H1 (cell line): Measurements from ENCODE around the gene NFATC1. TPM values are rescaled to one million over a fixed set of nuclear protein-coding genes. Genes with fewer than 3 reads are reported as not detected.

Experiments used
- CTCF ChIA-PET: fragments of 300-600 bp; sonication (Branson Sonifier 250); formaldehyde crosslinking; loops from one replicate; lab custom pipeline; 2021; ENCODE audit not compliant: partially characterized antibody; lab: Charles Lee
- POLR2A ChIA-PET: fragments of 300-600 bp; sonication (Branson Sonifier 250); formaldehyde crosslinking; loops from one replicate; lab custom pipeline; 2021; ENCODE audit warnings: inconsistent platforms; ENCODE audit not compliant: partially characterized antibody; lab: Charles Lee
- DNase-seq, 2 experiments: peaks; one replicate each; pipeline versions ENCODE4 v3.0.0 to v3.0.0-alpha.2; 2010 to 2022; ENCODE audit warnings: low spot score in 2 of 2, low read depth in 1 of 2, mixed read lengths in 1 of 2
- FAIRE-seq: peaks from 2 replicates; lab custom pipeline; 2011; peaks lifted over from hg19 to GRCh38; lab: Jason Lieb, UNC
- H2AFZ ChIP-seq: 2 replicates; pipeline ENCODE4 v1.8.1; 2012; ENCODE audit warnings: low read length, inconsistent platforms
- H2AK5ac ChIP-seq: 2 replicates; pipeline ENCODE4 v1.6.1; 2013; ENCODE audit warnings: low read depth, low read length
- H2BK120ac ChIP-seq: replicated peaks from 2 replicates; pipeline ENCODE3; 2013; ENCODE audit warnings: low read depth, low read length, inconsistent platforms
- H2BK12ac ChIP-seq: 2 replicates; pipeline ENCODE4 v1.6.1; 2013; ENCODE audit warnings: low read depth, low read length
- H2BK15ac ChIP-seq: 2 replicates; pipeline ENCODE4 v1.6.1; 2013; ENCODE audit warnings: low read length
- H2BK20ac ChIP-seq: 2 replicates; pipeline ENCODE4 v1.6.1; 2013; ENCODE audit warnings: low read length
- H2BK5ac ChIP-seq: 2 replicates; pipeline ENCODE4 v1.6.1; 2013; ENCODE audit warnings: low read depth, low read length
- H3K14ac ChIP-seq: 2 replicates; pipeline ENCODE4 v1.6.1; 2013; ENCODE audit warnings: inconsistent platforms; ENCODE audit not compliant: insufficient read length
- H3K18ac ChIP-seq: 2 replicates; pipeline ENCODE4 v1.6.1; 2013; ENCODE audit warnings: low read length; ENCODE audit errors: extremely low read depth
- H3K23ac ChIP-seq: 2 replicates; pipeline ENCODE4 v1.6.1; 2013; ENCODE audit warnings: inconsistent platforms; ENCODE audit not compliant: insufficient read length
- H3K23me2 ChIP-seq: 2 replicates; pipeline ENCODE4 v1.6.1; 2013; ENCODE audit warnings: low read depth, low read length
- H3K27ac ChIP-seq: 2 replicates; pipeline ENCODE4 v1.6.1; 2011; ENCODE audit warnings: low read depth, low read length, inconsistent platforms
- H3K27me3 ChIP-seq, 4 experiments: replicated peaks in 1 of 4; 1 replicate in 1 of 4; 2 replicates in 3 of 4; pipeline versions ENCODE4 v1.6.1 to v1.8.1; 2011 to 2013; ENCODE audit warnings: low read length in 3 of 4, mild to moderate bottlenecking in 3 of 4, inconsistent platforms in 2 of 4, mixed read lengths in 2 of 4, moderate library complexity in 1 of 4; ENCODE audit not compliant: control insufficient read depth in 3 of 4, insufficient read depth in 3 of 4; ENCODE audit errors: extremely low read depth in 1 of 4
- H3K36me3 ChIP-seq, 4 experiments: 2 replicates each; pipeline versions ENCODE4 v1.6.1 to v1.8.1; 2011 to 2013; ENCODE audit warnings: mild to moderate bottlenecking in 4 of 4, low read length in 3 of 4, moderate library complexity in 2 of 4, control low read depth in 1 of 4, inconsistent platforms in 1 of 4; ENCODE audit not compliant: insufficient read depth in 4 of 4, control insufficient read depth in 2 of 4
- H3K4ac ChIP-seq: replicated peaks from 2 replicates; pipeline ENCODE3; 2013; ENCODE audit warnings: low read length, low read depth, mixed read lengths, inconsistent platforms; ENCODE audit not compliant: insufficient read length
- H3K4me1 ChIP-seq, 4 experiments: replicated peaks in 1 of 4; 1 replicate in 1 of 4; 2 replicates in 3 of 4; pipeline versions ENCODE4 v1.6.1 to v1.8.1; 2011 to 2013; ENCODE audit warnings: low read length in 3 of 4, inconsistent platforms in 2 of 4, mixed read lengths in 1 of 4; ENCODE audit not compliant: insufficient read depth in 4 of 4, control insufficient read depth in 3 of 4
- H3K4me2 ChIP-seq, 2 experiments: 2 replicates each; pipeline versions ENCODE4 v1.6.1 to v1.8.1; 2011 to 2013; ENCODE audit warnings: low read depth in 2 of 2, low read length in 2 of 2, control low read depth in 1 of 2, inconsistent platforms in 1 of 2, mild to moderate bottlenecking in 1 of 2; ENCODE audit not compliant: insufficient read depth in 1 of 2
- H3K4me3 ChIP-seq, 4 experiments: fragments of 200-600, 300-600 bp in 1 of 4; sonication (generic), shearing (Covaris generic), sonication (Bioruptor Twin) in 1 of 4; 2 replicates each; pipeline versions ENCODE4 v1.5.1 to v1.8.1; 2011 to 2016; ENCODE audit warnings: low read length in 4 of 4, low read depth in 3 of 4, control low read depth in 2 of 4, inconsistent platforms in 2 of 4, mild to moderate bottlenecking in 2 of 4, mixed read lengths in 1 of 4, moderate library complexity in 1 of 4; ENCODE audit not compliant: insufficient read depth in 2 of 4; ENCODE audit errors: extremely low read depth in 1 of 4
- H3K56ac ChIP-seq: replicated peaks from 2 replicates; pipeline ENCODE3; 2013; ENCODE audit warnings: low read depth, mild to moderate bottlenecking, mixed read lengths, low read length, inconsistent platforms; ENCODE audit not compliant: insufficient read length
- H3K79me1 ChIP-seq: 2 replicates; pipeline ENCODE4 v1.6.1; 2013; ENCODE audit warnings: low read depth, low read length, control low read depth
- H3K79me2 ChIP-seq, 2 experiments: 2 replicates each; pipeline versions ENCODE4 v1.6.1 to v1.8.1; 2012 to 2013; ENCODE audit warnings: low read length in 2 of 2, mild to moderate bottlenecking in 2 of 2, inconsistent platforms in 1 of 2; ENCODE audit not compliant: insufficient read depth in 2 of 2, control insufficient read depth in 1 of 2
- H3K9ac ChIP-seq, 4 experiments: replicated peaks in 1 of 4; 1 replicate in 1 of 4; 2 replicates in 3 of 4; pipeline versions ENCODE4 v1.6.1 to v1.8.1; 2011 to 2013; ENCODE audit warnings: low read depth in 3 of 4, low read length in 3 of 4, control low read depth in 2 of 4, mild to moderate bottlenecking in 2 of 4, moderate library complexity in 2 of 4, inconsistent platforms in 1 of 4; ENCODE audit errors: extremely low read depth in 1 of 4
- H3K9me3 ChIP-seq, 2 experiments: 2 replicates each; pipeline versions ENCODE4 v1.6.1 to v1.8.1; 2012 to 2013; ENCODE audit warnings: mild to moderate bottlenecking in 2 of 2, moderate library complexity in 2 of 2, control low read depth in 1 of 2, inconsistent platforms in 1 of 2, low read depth in 1 of 2, low read length in 1 of 2, mixed read lengths in 1 of 2; ENCODE audit not compliant: insufficient read depth in 2 of 2
- H4K20me1 ChIP-seq, 2 experiments: replicated peaks in 1 of 2; 2 replicates each; pipeline versions ENCODE3 to v1.8.1; 2011 to 2013; ENCODE audit warnings: inconsistent platforms in 2 of 2, low read length in 2 of 2, mild to moderate bottlenecking in 1 of 2; ENCODE audit not compliant: insufficient read depth in 2 of 2, control insufficient read depth in 1 of 2
- H4K5ac ChIP-seq: 2 replicates; pipeline ENCODE4 v1.6.1; 2013; ENCODE audit warnings: low read length, low read depth, mixed read lengths, inconsistent platforms; ENCODE audit not compliant: insufficient read length
- H4K8ac ChIP-seq: 2 replicates; pipeline ENCODE4 v1.8.0; 2013; ENCODE audit warnings: mild to moderate bottlenecking, moderate library complexity, low read length, inconsistent platforms; ENCODE audit not compliant: insufficient read depth; ENCODE audit errors: extremely low read depth
- H4K91ac ChIP-seq: replicated peaks from 2 replicates; pipeline ENCODE3; 2013; ENCODE audit warnings: low read length, mixed read lengths, inconsistent platforms; ENCODE audit not compliant: insufficient read length
- ASH2L ChIP-seq: fragments of 200-600, 300-600 bp; sonication (generic); IDR thresholded peaks from one replicate; pipeline ENCODE4 v1.7.1; 2017; ENCODE audit warnings: low read length
- HDAC2 ChIP-seq, 2 experiments: fragments of 300-600 bp in 1 of 2; sonication (generic) in 1 of 2; IDR thresholded peaks; 2 replicates each; pipeline ENCODE4 v1.6.1; 2011 to 2012; ENCODE audit warnings: low read depth in 2 of 2, low read length in 2 of 2, mild to moderate bottlenecking in 2 of 2, moderate library complexity in 2 of 2, borderline replicate concordance in 1 of 2, inconsistent platforms in 1 of 2
- KDM5A ChIP-seq: fragments of 200-600 bp; IDR thresholded peaks from 2 replicates; pipeline ENCODE4 v1.7.1; 2012; ENCODE audit warnings: mild to moderate bottlenecking, low read length, inconsistent platforms, mixed read lengths
- PHF8 ChIP-seq: fragments of 200-600 bp; sonication (generic); conservative IDR thresholded peaks from 2 replicates; pipeline ENCODE4 v1.7.1; 2012; ENCODE audit warnings: low read depth, mild to moderate bottlenecking, inconsistent platforms, low read length, moderate library complexity
- RAD21 ChIP-seq, 2 experiments: IDR thresholded peaks in 1 of 2; conservative IDR thresholded peaks in 1 of 2; 2 replicates each; pipeline ENCODE4 v1.6.1; 2011; ENCODE audit warnings: low read depth in 2 of 2, low read length in 2 of 2, improper control_type of control experiment in 1 of 2, inconsistent platforms in 1 of 2, mild to moderate bottlenecking in 1 of 2, moderate library complexity in 1 of 2
- RNF2 ChIP-seq: fragments of 200-900, 300-1000 bp; sonication (generic); IDR thresholded peaks from 2 replicates; pipeline ENCODE4 v1.7.1; 2016; ENCODE audit warnings: borderline replicate concordance, low read depth, mild to moderate bottlenecking, antibody characterized with exemption, low read length; ENCODE audit not compliant: poor library complexity, severe bottlenecking; ENCODE audit errors: missing control alignments
- SIX5 ChIP-seq: IDR thresholded peaks from 2 replicates; pipeline ENCODE4 v1.6.1; 2011; ENCODE audit warnings: mild to moderate bottlenecking, low read depth, low read length
- SP4 ChIP-seq: IDR thresholded peaks from 2 replicates; pipeline ENCODE4 v1.6.1; 2012; ENCODE audit warnings: low read length, inconsistent platforms
- TCF12 ChIP-seq: IDR thresholded peaks from 2 replicates; pipeline ENCODE4 v1.6.1; 2011; ENCODE audit warnings: low read depth, mild to moderate bottlenecking, low read length
- WGBS, 2 experiments: shearing (Covaris generic) in 1 of 2; methylation state at CpG; one replicate each; pipeline versions ENCODE4 v1.1.6 to v1.1.7; 2013 to 2015; ENCODE audit warnings: low lambda C conversion rate in 2 of 2, mixed read lengths in 2 of 2, inconsistent platforms in 1 of 2, low coverage in 1 of 2, missing lambda C conversion rate in 1 of 2; ENCODE audit not compliant: insufficient replicate concordance in 2 of 2, insufficient coverage in 1 of 2, insufficient read length in 1 of 2; ENCODE audit errors: extremely low coverage in 1 of 2, missing lambda C conversion rate in 1 of 2; 5-methylcytosine and 5-hydroxymethylcytosine counted together
- polyA plus RNA-seq, 7 experiments: library from polyadenylated mRNA; depleted of rRNA in 3 of 7; stranded (reverse) in 5 of 7; unstranded in 2 of 7; fragments of >200 nt in 5 of 7; fragments of 200-250 nt in 2 of 7; gene quantifications; 1 replicate in 5 of 7; 2 replicates in 1 of 7; 4 replicates in 1 of 7; pipeline versions ENCODE4 v1.2.1 to v1.2.3, GENCODE V29; 2011 to 2013; ENCODE audit warnings: missing spikeins in 2 of 7, mixed read lengths in 2 of 7
- total RNA-seq: library from RNA; stranded (reverse); fragmentation: NEBNext Ultra II Directional; extraction: Animal tissue kit (Norgen Biotek cat#: 25700); gene quantifications from 2 replicates; pipeline ENCODE4 v1.2.1, GENCODE V29; 2021

NFATC1 gene
- total and polyA plus RNA-seq, 2 of the 8 experiments (the other 6 are each of a cell fraction or from before 2014, with no cell fraction given) = 2.0 to 6.6 TPM

- H4K20me1 ChIP-seq = no peaks in the 10 kb centered on the region
- TF ChIP-seq SP4 = no peak
- TF ChIP-seq HDAC2 (IDR thresholded peaks at IDR 0.05; ENCODE audit: borderline replicate concordance in 1 of 2, low read depth in 2 of 2, low read length in 2 of 2) = no peak
- TF ChIP-seq TCF12 = no peak
- TF ChIP-seq KDM5A = no peak
- TF ChIP-seq RNF2 = no peak
- no peak for TF ChIP-seq SIX5
- TF ChIP-seq ASH2L = no peak
- TF ChIP-seq RAD21 (IDR thresholded peaks at IDR 0.05 in 1 of 2, conservative IDR thresholded peaks at IDR 0.05 in 1 of 2; ENCODE audit: low read depth in 2 of 2, low read length in 2 of 2) = no peak
- TF ChIP-seq PHF8 = no peak
- no peaks in the 10 kb centered on the region for H3K79me1 ChIP-seq
- H3K14ac ChIP-seq = no peak overlapping the region
- WGBS, 2 experiments = 90% methylated on average over 18 of the region's 20 CpGs; no CpG with 5 or more reads in 1 of the 2 experiments
- H4K8ac ChIP-seq = no peak overlapping the region; the same call in 1 of the 2 replicates
- H3K4me1 ChIP-seq = no peaks in the 10 kb centered on the region
- peaks cover 0 to 26% of the 10 kb centered on the region in 2 experiments; a peak in 2 of 4 replicates for H3K9me3 ChIP-seq
- H3K4me3 ChIP-seq = no peak overlapping the region
- H2BK12ac ChIP-seq = no peak overlapping the region
- no peaks in the 10 kb centered on the region for H3K36me3 ChIP-seq
- FAIRE-seq (no peak), DNase-seq (no peak)
- CTCF ChIA-PET = interaction anchor here (0.5 kb wide), 1 partner anchor 85 kb away, joined by 3 read pairs; no protein-coding TSS in a partner anchor
- no peak overlapping the region for H3K18ac ChIP-seq
- H4K5ac ChIP-seq = no peak overlapping the region
- H4K91ac ChIP-seq = no peak overlapping the region
- H3K56ac ChIP-seq = no peak overlapping the region
- no peaks in the 10 kb centered on the region for H3K23me2 ChIP-seq
- no peak overlapping the region for H3K23ac ChIP-seq
- H3K4me2 ChIP-seq = no peak overlapping the region
- H2BK15ac ChIP-seq = no peak overlapping the region
- no peak overlapping the region for H2BK20ac ChIP-seq
- H3K27me3 ChIP-seq = no peaks in the 10 kb centered on the region
- no peaks in the 10 kb centered on the region for H3K79me2 ChIP-seq
- H3K4ac ChIP-seq = no peak overlapping the region
- no peak overlapping the region for H3K9ac ChIP-seq
- no peak overlapping the region for H2AK5ac ChIP-seq
- H3K27ac ChIP-seq = no peak overlapping the region
- no peak overlapping the region for H2BK120ac ChIP-seq
- H2AFZ ChIP-seq = no peak overlapping the region
- H2BK5ac ChIP-seq = no peak overlapping the region
- POLR2A ChIA-PET = no interaction called here
Observed at GRCh38 chr18:79552140-79552631, 156.5 kb downstream of the NFATC1 start.
